ENCODE measurements around the gene RPL13.

Gene RPL13

DNA sequence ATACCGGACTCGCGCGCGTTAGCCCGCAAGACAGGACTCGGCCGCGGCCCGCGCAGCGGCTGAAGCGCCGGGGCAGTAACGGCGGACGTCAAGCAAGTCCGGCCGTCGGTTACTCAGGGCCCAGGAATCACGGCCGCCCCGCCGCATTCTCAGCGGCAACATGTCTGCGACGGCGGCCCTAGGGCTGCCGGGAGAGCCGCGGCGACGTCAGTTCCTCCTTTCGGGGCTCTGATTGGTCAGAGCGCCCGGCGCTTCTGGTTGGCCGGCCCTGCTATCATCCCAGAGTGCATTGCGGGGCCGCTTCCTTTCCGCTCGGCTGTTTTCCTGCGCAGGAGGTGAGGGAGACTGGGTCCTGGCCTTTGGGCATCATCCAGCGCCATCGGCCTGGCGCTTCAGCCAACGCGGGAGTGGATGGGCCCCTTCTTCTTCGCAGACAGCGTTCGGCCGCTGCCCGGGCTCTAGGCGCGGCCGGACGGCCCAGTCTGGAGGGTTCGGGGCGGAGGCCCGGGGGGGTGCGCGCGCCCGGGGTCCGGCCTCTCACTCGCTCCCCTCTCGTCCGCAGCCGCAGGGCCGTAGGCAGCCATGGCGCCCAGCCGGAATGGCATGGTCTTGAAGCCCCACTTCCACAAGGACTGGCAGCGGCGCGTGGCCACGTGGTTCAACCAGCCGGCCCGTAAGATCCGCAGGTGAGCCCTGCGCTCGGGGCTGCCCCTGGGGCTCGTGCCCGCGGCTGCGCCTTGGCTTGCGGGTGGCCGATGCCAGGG lies at the start of gene RPL13:
TSS of gene RPL13 (plus strand) at position 305 of the 764 bp plus-strand sequence. CDS start at position 583, 278 bp downstream.
- TF ChIP-seq, protein P1, sequence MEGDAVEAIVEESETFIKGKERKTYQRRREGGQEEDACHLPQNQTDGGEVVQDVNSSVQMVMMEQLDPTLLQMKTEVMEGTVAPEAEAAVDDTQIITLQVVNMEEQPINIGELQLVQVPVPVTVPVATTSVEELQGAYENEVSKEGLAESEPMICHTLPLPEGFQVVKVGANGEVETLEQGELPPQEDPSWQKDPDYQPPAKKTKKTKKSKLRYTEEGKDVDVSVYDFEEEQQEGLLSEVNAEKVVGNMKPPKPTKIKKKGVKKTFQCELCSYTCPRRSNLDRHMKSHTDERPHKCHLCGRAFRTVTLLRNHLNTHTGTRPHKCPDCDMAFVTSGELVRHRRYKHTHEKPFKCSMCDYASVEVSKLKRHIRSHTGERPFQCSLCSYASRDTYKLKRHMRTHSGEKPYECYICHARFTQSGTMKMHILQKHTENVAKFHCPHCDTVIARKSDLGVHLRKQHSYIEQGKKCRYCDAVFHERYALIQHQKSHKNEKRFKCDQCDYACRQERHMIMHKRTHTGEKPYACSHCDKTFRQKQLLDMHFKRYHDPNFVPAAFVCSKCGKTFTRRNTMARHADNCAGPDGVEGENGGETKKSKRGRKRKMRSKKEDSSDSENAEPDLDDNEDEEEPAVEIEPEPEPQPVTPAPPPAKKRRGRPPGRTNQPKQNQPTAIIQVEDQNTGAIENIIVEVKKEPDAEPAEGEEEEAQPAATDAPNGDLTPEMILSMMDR (IDR thresholded peaks at IDR 0.05), result peak; percentile 52
- Histone ChIP-seq H3K4me3 (ENCODE audit: low read depth in 1 of 2, low read length in 1 of 2) (peak within 1 kb of the TSS; percentile 91 to 97), H3K4me1 (ENCODE audit: control insufficient read depth in 1 of 2, insufficient read depth in 1 of 2, low read depth in 1 of 2, low read length in 1 of 2) (peaks cover 32 to 47% of the 10 kb centered on the region in 2 experiments), H3K27ac (peak within 1 kb of the TSS; percentile 91), H3K27me3 (peaks cover 6% of the 10 kb centered on the region), H3K9me3 (no peaks in the 10 kb centered on the region), H3K36me3 (peaks cover 44% of the 10 kb centered on the region)

GRCh38 chr16:89511374-89511773 lies 49.1 kb upstream of the RPL13 start:
- Histone ChIP-seq H3K4me1 (ENCODE audit: control insufficient read depth in 1 of 2, insufficient read depth in 1 of 2, low read depth in 1 of 2, low read length in 1 of 2) (peaks cover 22 to 30% of the 10 kb centered on the region in 2 experiments), H3K27ac (no peak overlapping the region), H3K4me3 (ENCODE audit: low read depth in 1 of 2, low read length in 1 of 2) (no peak overlapping the region), H3K9me3 (no peaks in the 10 kb centered on the region), H3K36me3 (peaks cover 50% of the 10 kb centered on the region), H3K27me3 (no peaks in the 10 kb centered on the region)
- TF ChIP-seq, protein P1 (IDR thresholded peaks at IDR 0.05), result no peak

GRCh38 chr16:89512453-89512852 lies 48.0 kb upstream of the RPL13 start:
- Histone ChIP-seq H3K4me3 (ENCODE audit: low read depth in 1 of 2, low read length in 1 of 2) (no peak overlapping the region), H3K9me3 (no peaks in the 10 kb centered on the region), H3K27me3 (no peaks in the 10 kb centered on the region), H3K36me3 (peaks cover 59% of the 10 kb centered on the region), H3K4me1 (ENCODE audit: control insufficient read depth in 1 of 2, insufficient read depth in 1 of 2, low read depth in 1 of 2, low read length in 1 of 2) (peaks cover 13 to 20% of the 10 kb centered on the region in 2 experiments), H3K27ac (no peak overlapping the region)
- TF ChIP-seq, protein P1 (IDR thresholded peaks at IDR 0.05), result no peak

DNA sequence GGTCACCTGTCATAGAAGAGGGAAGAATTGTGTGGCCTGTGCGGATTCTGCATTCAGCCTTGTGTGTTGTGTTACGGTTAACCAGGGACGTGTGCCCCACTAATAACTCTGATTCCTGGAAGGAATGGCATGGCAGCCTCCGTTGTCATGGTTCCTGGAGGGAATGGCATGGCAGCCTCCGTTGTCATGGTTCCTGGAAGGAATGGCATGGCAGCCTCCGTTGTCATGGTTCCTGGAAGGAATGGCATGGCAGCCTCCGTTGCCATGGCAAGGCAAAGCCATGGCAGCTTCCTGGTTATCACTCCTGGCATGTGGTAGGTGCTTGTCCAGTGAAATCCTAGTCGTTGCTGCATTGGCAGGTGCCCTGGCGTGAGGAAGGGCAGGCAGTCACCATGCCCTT lies 43.4 kb upstream of the RPL13 start:
- Histone ChIP-seq H3K4me3 (ENCODE audit: low read depth in 1 of 2, low read length in 1 of 2) (no peak overlapping the region), H3K27me3 (no peaks in the 10 kb centered on the region), H3K4me1 (ENCODE audit: control insufficient read depth in 1 of 2, insufficient read depth in 1 of 2, low read depth in 1 of 2, low read length in 1 of 2) (no peaks in the 10 kb centered on the region), H3K9me3 (no peaks in the 10 kb centered on the region), H3K27ac (no peak overlapping the region), H3K36me3 (peaks cover 78% of the 10 kb centered on the region)
- TF ChIP-seq, protein P1 (IDR thresholded peaks at IDR 0.05), result no peak

DNA sequence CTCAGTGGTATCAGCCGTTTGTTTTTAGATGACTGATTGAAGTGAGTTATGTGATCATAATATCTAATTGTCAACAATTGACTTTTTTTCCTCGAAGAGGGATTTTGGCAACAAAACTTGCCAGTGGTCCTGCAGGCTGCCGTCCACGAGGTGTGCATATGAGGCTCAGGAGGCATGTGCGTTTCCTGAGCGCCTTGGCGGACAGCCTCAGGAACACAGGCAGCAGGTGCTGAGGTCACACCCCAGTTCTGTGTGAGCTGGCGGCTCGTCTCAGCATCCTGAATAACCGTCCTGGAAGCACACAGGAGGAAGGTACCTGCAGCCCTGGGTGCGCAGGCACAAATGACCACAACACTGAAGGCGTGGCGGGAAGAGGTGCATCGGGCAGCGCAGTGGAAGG lies 40.6 kb upstream of the RPL13 start:
- TF ChIP-seq, protein P1 (IDR thresholded peaks at IDR 0.05), result no peak
- Histone ChIP-seq H3K27me3 (no peaks in the 10 kb centered on the region), H3K36me3 (peaks cover 80% of the 10 kb centered on the region), H3K4me3 (ENCODE audit: low read depth in 1 of 2, low read length in 1 of 2) (no peak overlapping the region), H3K9me3 (no peaks in the 10 kb centered on the region), H3K27ac (no peak overlapping the region), H3K4me1 (ENCODE audit: control insufficient read depth in 1 of 2, insufficient read depth in 1 of 2, low read depth in 1 of 2, low read length in 1 of 2) (no peaks in the 10 kb centered on the region)
